Mesendoderm (in vitro differentiated cells): ENCODE data around the gene METTL2B.

Source experiments
- DNase-seq: peaks from one replicate; pipeline ENCODE4 v3.0.0; 2013
- H2AK5ac ChIP-seq: 2 replicates; pipeline ENCODE4 v1.6.1; 2013; ENCODE audit warnings: low read length, inconsistent platforms
- H2BK120ac ChIP-seq: 2 replicates; pipeline ENCODE4 v1.6.1; 2013; ENCODE audit warnings: low read depth, mild to moderate bottlenecking, low read length, moderate library complexity, mixed read lengths
- H2BK15ac ChIP-seq: replicated peaks from 2 replicates; pipeline ENCODE4 v1.6.1; 2013; ENCODE audit warnings: low read depth, mild to moderate bottlenecking, moderate library complexity
- H2BK5ac ChIP-seq: 2 replicates; pipeline ENCODE4 v1.6.1; 2013; ENCODE audit warnings: low read length, inconsistent platforms
- H3K18ac ChIP-seq: 2 replicates; pipeline ENCODE4 v1.6.1; 2013; ENCODE audit warnings: mild to moderate bottlenecking, low read length, mixed read lengths
- H3K23ac ChIP-seq: one replicate; pipeline ENCODE4 v1.6.1; 2013; ENCODE audit warnings: low read length
- H3K27ac ChIP-seq: 2 replicates; pipeline ENCODE4 v1.5.1; 2013; ENCODE audit warnings: low read depth, mild to moderate bottlenecking, inconsistent platforms, low read length, moderate library complexity
- H3K27me3 ChIP-seq: 2 replicates; pipeline ENCODE4 v1.6.1; 2013; ENCODE audit warnings: low read length, control low read depth, mild to moderate bottlenecking, inconsistent platforms; ENCODE audit not compliant: insufficient read depth, poor library complexity
- H3K36me3 ChIP-seq: 2 replicates; pipeline ENCODE4 v1.6.1; 2013; ENCODE audit warnings: low read length, inconsistent platforms; ENCODE audit not compliant: control insufficient read depth, insufficient read depth
- H3K4ac ChIP-seq: one replicate; pipeline ENCODE4 v1.6.1; 2013; ENCODE audit warnings: low read depth, mild to moderate bottlenecking, low read length, moderate library complexity
- H3K4me1 ChIP-seq: 2 replicates; pipeline ENCODE4 v1.6.1; 2013; ENCODE audit warnings: low read depth, low read length, inconsistent platforms; ENCODE audit not compliant: control insufficient read depth
- H3K4me2 ChIP-seq: 2 replicates; pipeline ENCODE4 v1.6.1; 2013; ENCODE audit warnings: low read length
- H3K4me3 ChIP-seq: 2 replicates; pipeline ENCODE4 v1.5.1; 2013; ENCODE audit warnings: mild to moderate bottlenecking, low read length
- H3K56ac ChIP-seq: one replicate; pipeline ENCODE4 v1.6.1; 2013; ENCODE audit warnings: low read length
- H3K79me1 ChIP-seq: 2 replicates; pipeline ENCODE4 v1.6.1; 2013; ENCODE audit warnings: low read length, inconsistent platforms
- H3K79me2 ChIP-seq: 2 replicates; pipeline ENCODE4 v1.6.1; 2013; ENCODE audit warnings: mild to moderate bottlenecking, low read length; ENCODE audit not compliant: control insufficient read depth, insufficient read depth
- H3K9ac ChIP-seq: 2 replicates; pipeline ENCODE4 v1.6.1; 2013; ENCODE audit warnings: low read length, inconsistent platforms
- H4K5ac ChIP-seq: one replicate; pipeline ENCODE4 v1.6.1; 2013; ENCODE audit warnings: low read length
- H4K8ac ChIP-seq: one replicate; pipeline ENCODE4 v1.6.1; 2013; ENCODE audit warnings: low read depth, mild to moderate bottlenecking, control low read depth, low read length, moderate library complexity
- WGBS: extraction: QIAGEN DNeasy Blood & Tissue Kit; methylation state at CpG from one replicate; pipeline ENCODE4 v1.1.7; 2013; ENCODE audit warnings: low lambda C conversion rate, missing lambda C conversion rate; ENCODE audit not compliant: insufficient coverage; ENCODE audit errors: extremely low coverage; 5-methylcytosine and 5-hydroxymethylcytosine counted together

METTL2B gene

DNA sequence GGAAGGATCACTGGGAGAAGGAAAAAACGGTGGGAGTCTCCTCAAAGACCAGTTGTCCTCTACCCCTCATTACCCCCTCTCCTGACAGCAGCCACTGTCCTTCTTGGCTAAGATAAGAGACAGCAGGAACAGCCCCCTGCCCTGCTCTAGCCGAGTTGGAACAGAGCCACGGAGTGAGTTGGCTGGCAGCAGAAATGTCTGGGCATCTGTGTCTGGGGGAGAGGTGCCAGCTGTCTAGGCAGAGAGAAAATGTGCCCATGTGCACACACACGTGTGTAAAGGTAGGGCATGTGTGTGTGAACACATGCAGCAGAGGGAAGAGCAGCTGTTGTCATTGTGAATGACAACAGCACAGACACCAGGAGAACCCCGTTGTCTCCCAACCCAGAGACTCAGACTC, 30.2 kb upstream of the METTL2B start:
- no peaks in the 10 kb centered on the region for H3K79me1 ChIP-seq
- H3K27me3 ChIP-seq, result no peaks in the 10 kb centered on the region
- H2AK5ac ChIP-seq, result no peak overlapping the region
- H3K9ac ChIP-seq, result no peak overlapping the region
- DNase-seq, result no peak
- H3K36me3 ChIP-seq, result no peaks in the 10 kb centered on the region
- no peaks in the 10 kb centered on the region for H3K79me2 ChIP-seq
- no peak overlapping the region for H3K56ac ChIP-seq
- no peak overlapping the region for H4K5ac ChIP-seq
- no peak overlapping the region for H2BK120ac ChIP-seq
- H3K4me1 ChIP-seq, result no peaks in the 10 kb centered on the region
- no peak overlapping the region for H3K23ac ChIP-seq
- no CpG with 5 or more reads among the region's 5 CpGs for WGBS
- H2BK5ac ChIP-seq, result no peak overlapping the region
- H3K27ac ChIP-seq, result no peak overlapping the region
- no peak overlapping the region for H3K18ac ChIP-seq
- H3K4me3 ChIP-seq, result no peak overlapping the region
- no peak overlapping the region for H4K8ac ChIP-seq
- H3K4ac ChIP-seq, result no peak overlapping the region
- no peak overlapping the region for H2BK15ac ChIP-seq
- no peak overlapping the region for H3K4me2 ChIP-seq

DNA sequence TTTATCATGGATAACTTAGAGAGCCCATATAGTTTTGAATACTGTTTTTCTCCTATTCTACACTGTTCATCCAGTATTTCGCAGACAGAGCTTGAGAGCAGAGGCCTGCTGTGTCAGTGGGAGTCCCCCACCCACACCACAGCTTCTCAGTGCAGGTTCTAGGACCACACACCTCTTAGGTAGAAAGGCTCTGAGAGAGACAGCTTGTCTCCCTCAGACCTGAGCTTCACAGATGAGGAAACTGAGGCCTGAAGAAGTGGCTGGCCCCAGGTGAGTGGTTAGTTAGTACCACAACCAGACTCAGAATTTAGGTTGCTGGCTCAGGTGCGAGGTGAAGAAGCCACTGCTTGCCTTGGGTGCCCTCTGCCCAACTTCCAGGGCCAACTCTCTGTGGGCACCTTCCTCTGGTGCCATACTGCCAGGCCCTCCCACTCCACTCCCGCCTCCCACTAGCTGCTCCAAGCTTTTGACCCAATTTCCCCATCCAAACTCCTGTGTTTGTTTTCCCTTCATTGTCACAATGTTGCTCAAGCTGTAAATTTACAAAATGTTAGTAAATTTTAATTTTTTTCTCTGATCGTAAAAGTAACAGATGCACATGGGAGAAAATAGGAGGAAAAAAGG, 28.5 kb upstream of the METTL2B start:
- no peaks in the 10 kb centered on the region for H3K4me1 ChIP-seq
- H4K5ac ChIP-seq, result no peak overlapping the region
- no CpG with 5 or more reads among the region's 4 CpGs for WGBS
- no peak overlapping the region for H2AK5ac ChIP-seq
- H2BK120ac ChIP-seq, result no peak overlapping the region
- no peak overlapping the region for H3K9ac ChIP-seq
- no peak overlapping the region for H3K23ac ChIP-seq
- no peaks in the 10 kb centered on the region for H3K27me3 ChIP-seq
- H2BK5ac ChIP-seq, result no peak overlapping the region
- no peak overlapping the region for H3K56ac ChIP-seq
- H3K18ac ChIP-seq, result no peak overlapping the region
- H3K79me2 ChIP-seq, result no peaks in the 10 kb centered on the region
- DNase-seq, result no peak
- no peak overlapping the region for H3K4ac ChIP-seq
- H3K4me2 ChIP-seq, result no peak overlapping the region
- no peak overlapping the region for H3K4me3 ChIP-seq
- H3K27ac ChIP-seq, result no peak overlapping the region
- H3K36me3 ChIP-seq, result no peaks in the 10 kb centered on the region
- no peak overlapping the region for H2BK15ac ChIP-seq
- H3K79me1 ChIP-seq, result no peaks in the 10 kb centered on the region
- no peak overlapping the region for H4K8ac ChIP-seq

DNA sequence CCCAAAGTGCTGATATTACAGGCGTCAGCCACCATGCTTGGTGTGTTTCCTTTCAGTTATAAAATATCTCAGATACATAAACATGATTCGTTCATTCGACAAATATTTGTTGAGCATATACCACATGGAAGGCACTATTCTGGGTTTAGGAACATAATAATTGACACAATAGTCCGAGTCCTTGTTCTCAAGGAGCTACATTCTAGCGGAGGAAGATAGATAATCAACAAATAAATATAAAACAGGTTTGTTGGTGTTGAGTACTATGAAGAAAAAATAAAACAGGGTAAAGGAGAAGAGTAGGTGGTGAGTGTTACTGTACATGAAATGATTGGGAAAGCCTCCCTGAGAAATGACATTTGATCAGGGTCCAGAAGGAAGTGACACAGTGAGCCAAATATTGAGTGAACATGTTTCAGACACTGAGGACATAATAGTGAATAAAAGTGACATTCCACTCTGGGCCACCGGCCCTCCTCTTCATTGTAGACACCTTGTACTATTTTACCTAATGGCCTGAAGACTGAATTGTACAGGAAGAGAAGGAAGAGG, 27.7 kb upstream of the METTL2B start:
- no peak overlapping the region for H3K27ac ChIP-seq
- H3K79me1 ChIP-seq, result no peaks in the 10 kb centered on the region
- no peak overlapping the region for H4K5ac ChIP-seq
- H3K4me1 ChIP-seq, result peaks cover 3% of the 10 kb centered on the region
- H3K4me2 ChIP-seq, result no peak overlapping the region
- H2BK15ac ChIP-seq, result no peak overlapping the region
- H3K4me3 ChIP-seq, result no peak overlapping the region
- no peak overlapping the region for H3K18ac ChIP-seq
- WGBS, result no CpG with 5 or more reads among the region's 6 CpGs
- H4K8ac ChIP-seq, result no peak overlapping the region
- H3K36me3 ChIP-seq, result no peaks in the 10 kb centered on the region
- H3K23ac ChIP-seq, result no peak overlapping the region
- H2AK5ac ChIP-seq, result no peak overlapping the region
- H3K4ac ChIP-seq, result no peak overlapping the region
- H3K9ac ChIP-seq, result no peak overlapping the region
- no peak overlapping the region for H3K56ac ChIP-seq
- H3K79me2 ChIP-seq, result no peaks in the 10 kb centered on the region
- no peak for DNase-seq
- no peak overlapping the region for H2BK5ac ChIP-seq
- H3K27me3 ChIP-seq, result no peaks in the 10 kb centered on the region
- no peak overlapping the region for H2BK120ac ChIP-seq

DNA sequence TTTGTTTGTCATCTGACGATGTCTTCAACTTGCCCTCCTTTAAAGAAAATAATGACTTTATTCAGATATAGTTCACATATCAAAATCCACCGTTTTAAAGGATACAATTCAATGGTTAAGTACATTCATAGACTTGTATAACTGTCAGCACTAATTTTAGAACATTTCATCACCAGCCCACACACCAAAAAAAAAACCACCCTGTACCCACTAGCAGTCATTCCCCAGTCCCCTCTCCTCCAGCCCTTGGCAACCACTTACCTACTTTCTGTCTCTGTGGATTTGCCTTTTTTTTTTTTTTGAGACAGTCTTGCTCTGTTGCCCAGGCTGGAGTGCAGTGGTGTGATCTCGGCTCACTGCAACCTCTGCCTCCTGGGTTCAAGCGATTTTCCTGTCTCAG, 26.1 kb upstream of the METTL2B start:
- Histone ChIP-seq H2BK15ac (no peak overlapping the region), H3K27me3 (no peaks in the 10 kb centered on the region), H3K9ac (no peak overlapping the region), H3K23ac (no peak overlapping the region), H3K27ac (no peak overlapping the region), H3K79me2 (no peaks in the 10 kb centered on the region), H2BK120ac (no peak overlapping the region), H3K4me2 (no peak overlapping the region), H2AK5ac (no peak overlapping the region), H3K4me1 (peaks cover 10% of the 10 kb centered on the region), H3K4ac (no peak overlapping the region), H4K5ac (no peak overlapping the region), H3K56ac (no peak overlapping the region), H3K4me3 (no peak overlapping the region), H2BK5ac (no peak overlapping the region), H3K36me3 (no peaks in the 10 kb centered on the region), H3K79me1 (no peaks in the 10 kb centered on the region), H4K8ac (no peak overlapping the region), H3K18ac (no peak overlapping the region)
- no peak for DNase-seq
- no CpG with 5 or more reads among the region's 4 CpGs for WGBS

DNA sequence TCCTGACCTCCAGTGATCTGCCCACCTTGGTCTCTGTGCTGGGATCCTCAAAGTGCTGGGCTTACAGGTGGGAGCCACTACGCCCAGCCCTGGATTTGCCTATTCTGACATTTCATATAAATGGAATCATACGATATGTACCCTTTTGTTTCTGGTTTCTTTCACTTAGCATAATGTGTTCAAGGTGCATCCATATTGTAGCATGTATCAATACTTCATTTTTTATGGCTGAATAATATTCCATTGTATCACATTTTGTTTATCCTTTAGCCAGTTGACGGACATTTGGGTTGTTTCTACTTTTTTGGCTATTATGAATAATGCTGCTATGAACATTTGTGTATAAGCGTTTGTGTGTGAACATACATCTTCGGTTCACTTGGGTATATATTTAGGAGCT, 25.6 kb upstream of the METTL2B start:
- no peak overlapping the region for H4K5ac ChIP-seq
- H3K36me3 ChIP-seq, result no peaks in the 10 kb centered on the region
- DNase-seq, result no peak
- peaks cover under 1% of the 10 kb centered on the region for H3K79me2 ChIP-seq
- H3K4ac ChIP-seq, result no peak overlapping the region
- H2BK5ac ChIP-seq, result no peak overlapping the region
- no peak overlapping the region for H4K8ac ChIP-seq
- no CpG with 5 or more reads among the region's 5 CpGs for WGBS
- no peak overlapping the region for H3K23ac ChIP-seq
- no peak overlapping the region for H2BK15ac ChIP-seq
- H3K79me1 ChIP-seq, result no peaks in the 10 kb centered on the region
- H3K18ac ChIP-seq, result no peak overlapping the region
- H2AK5ac ChIP-seq, result no peak overlapping the region
- H3K4me3 ChIP-seq, result no peak overlapping the region
- H2BK120ac ChIP-seq, result no peak overlapping the region
- H3K27ac ChIP-seq, result no peak overlapping the region
- H3K4me1 ChIP-seq, result peaks cover 10% of the 10 kb centered on the region
- no peak overlapping the region for H3K9ac ChIP-seq
- no peak overlapping the region for H3K4me2 ChIP-seq
- H3K27me3 ChIP-seq, result no peaks in the 10 kb centered on the region
- no peak overlapping the region for H3K56ac ChIP-seq

DNA sequence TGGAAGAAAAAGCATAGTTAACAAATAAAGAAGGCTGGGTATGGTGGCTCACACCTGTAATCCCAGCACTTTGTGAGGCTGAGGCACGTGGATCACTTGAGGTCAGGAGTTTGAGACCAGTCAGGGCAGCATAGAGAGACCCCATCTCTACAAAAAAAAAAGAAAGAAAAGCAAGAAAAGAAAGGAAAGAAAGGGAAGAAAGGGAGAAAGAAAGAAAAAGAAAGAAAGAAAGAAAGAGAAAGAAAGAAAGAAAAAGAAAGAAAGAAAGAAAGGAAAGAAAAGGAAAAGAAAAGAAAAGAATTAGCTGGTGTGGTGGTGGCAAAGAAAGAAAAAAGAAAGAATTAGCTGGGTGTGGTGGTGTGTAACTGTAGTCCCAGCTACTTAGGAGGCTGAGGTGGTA, 24.0 kb upstream of the METTL2B start:
- Histone ChIP-seq H3K4me2 (no peak overlapping the region), H2BK120ac (no peak overlapping the region), H3K27me3 (no peaks in the 10 kb centered on the region), H3K23ac (no peak overlapping the region), H3K27ac (no peak overlapping the region), H3K56ac (no peak overlapping the region), H3K4me1 (peaks cover 12% of the 10 kb centered on the region), H3K79me1 (peaks cover 5% of the 10 kb centered on the region), H3K4me3 (no peak overlapping the region), H3K79me2 (peaks cover 12% of the 10 kb centered on the region), H2BK15ac (no peak overlapping the region), H3K36me3 (no peaks in the 10 kb centered on the region), H3K9ac (no peak overlapping the region), H3K18ac (no peak overlapping the region), H2AK5ac (no peak overlapping the region), H4K5ac (no peak overlapping the region), H2BK5ac (no peak overlapping the region), H3K4ac (no peak overlapping the region), H4K8ac (no peak overlapping the region)
- DNase-seq, result no peak
- WGBS, result no CpG with 5 or more reads among the region's 1 CpG
